ENCODE measurements around the gene OLFML2A. TPM values are rescaled to one million over a fixed set of nuclear protein-coding genes. Genes with fewer than 3 reads are reported as not detected.
A peak's percentile ranks its signal among the peaks of the same experiment; 100 is the strongest.

OLFML2A gene
- total and polyA plus RNA-seq, 8 donors: 0.95 to 8.6 (median 6.1) TPM

DNA sequence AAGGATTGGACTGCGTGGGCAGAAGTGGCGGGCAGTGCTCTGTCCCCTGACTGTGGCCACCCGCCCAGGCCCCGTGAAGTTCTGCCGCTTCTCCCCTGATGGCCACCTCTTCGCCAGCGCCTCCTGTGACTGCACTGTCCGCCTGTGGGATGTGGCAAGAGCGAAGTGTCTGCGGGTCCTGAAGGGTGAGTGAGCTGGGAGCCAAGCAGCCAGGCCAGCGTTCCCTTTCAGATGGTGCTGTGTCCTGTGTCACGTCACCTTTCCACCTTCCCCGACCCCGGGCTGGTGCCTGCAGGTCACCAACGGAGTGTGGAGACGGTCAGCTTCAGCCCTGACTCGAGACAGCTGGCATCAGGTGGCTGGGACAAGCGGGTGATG is 78.6 kb downstream of the OLFML2A start:
- Histone ChIP-seq H3K9me3 (no peaks in the 10 kb centered on the region), H3K27me3 (no peaks in the 10 kb centered on the region), H3K4me1 (peaks cover 0 to 18% (median 10%) of the 10 kb centered on the region in 3 donors), H3K27ac (no peak overlapping the region), H3K4me3 (no peak overlapping the region), H3K36me3 (peaks cover 6 to 37% (median 16%) of the 10 kb centered on the region in 3 donors)
- no peak for FAIRE-seq
- no peak for ATAC-seq
- TF ChIP-seq, protein P1, sequence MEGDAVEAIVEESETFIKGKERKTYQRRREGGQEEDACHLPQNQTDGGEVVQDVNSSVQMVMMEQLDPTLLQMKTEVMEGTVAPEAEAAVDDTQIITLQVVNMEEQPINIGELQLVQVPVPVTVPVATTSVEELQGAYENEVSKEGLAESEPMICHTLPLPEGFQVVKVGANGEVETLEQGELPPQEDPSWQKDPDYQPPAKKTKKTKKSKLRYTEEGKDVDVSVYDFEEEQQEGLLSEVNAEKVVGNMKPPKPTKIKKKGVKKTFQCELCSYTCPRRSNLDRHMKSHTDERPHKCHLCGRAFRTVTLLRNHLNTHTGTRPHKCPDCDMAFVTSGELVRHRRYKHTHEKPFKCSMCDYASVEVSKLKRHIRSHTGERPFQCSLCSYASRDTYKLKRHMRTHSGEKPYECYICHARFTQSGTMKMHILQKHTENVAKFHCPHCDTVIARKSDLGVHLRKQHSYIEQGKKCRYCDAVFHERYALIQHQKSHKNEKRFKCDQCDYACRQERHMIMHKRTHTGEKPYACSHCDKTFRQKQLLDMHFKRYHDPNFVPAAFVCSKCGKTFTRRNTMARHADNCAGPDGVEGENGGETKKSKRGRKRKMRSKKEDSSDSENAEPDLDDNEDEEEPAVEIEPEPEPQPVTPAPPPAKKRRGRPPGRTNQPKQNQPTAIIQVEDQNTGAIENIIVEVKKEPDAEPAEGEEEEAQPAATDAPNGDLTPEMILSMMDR (IDR thresholded peaks at IDR 0.05): no peak
- 78 to 82% methylated on average over 17 to 18 of the region's 18 CpGs for WGBS, 2 donors
- intact Hi-C loops (cut with DNase I): loop anchor here in 1 of 3 donors (10.0 kb wide), 1 partner anchor 71 kb away; no protein-coding TSS in a partner anchor
- DNase-seq: peak in 1 of 6 donors; percentile 28

- 57 to 63% methylated on average over 16 of the region's 16 CpGs for WGBS, 2 donors
- Histone ChIP-seq H3K4me3 (no peak overlapping the region), H3K36me3 (peaks cover 6 to 37% (median 16%) of the 10 kb centered on the region in 3 donors), H3K27ac (no peak overlapping the region), H3K4me1 (peaks cover 0 to 21% (median 12%) of the 10 kb centered on the region in 3 donors), H3K9me3 (no peaks in the 10 kb centered on the region), H3K27me3 (no peaks in the 10 kb centered on the region)
- ATAC-seq: peak in 3 of 4 donors; percentile 17 to 48 (median 26)
- peak in 2 of 6 donors; percentile 46 to 72 for DNase-seq
- no peak for FAIRE-seq
- intact Hi-C loops (cut with DNase I): loop anchor here in 1 of 3 donors (10.0 kb wide), 1 partner anchor 71 kb away; no protein-coding TSS in a partner anchor
- TF ChIP-seq, protein P1 (IDR thresholded peaks at IDR 0.05): peak in 1 of 4 donors; percentile 7
Observed at GRCh38 chr9:124855944-124856765, 79.2 kb downstream of the OLFML2A start.

DNA sequence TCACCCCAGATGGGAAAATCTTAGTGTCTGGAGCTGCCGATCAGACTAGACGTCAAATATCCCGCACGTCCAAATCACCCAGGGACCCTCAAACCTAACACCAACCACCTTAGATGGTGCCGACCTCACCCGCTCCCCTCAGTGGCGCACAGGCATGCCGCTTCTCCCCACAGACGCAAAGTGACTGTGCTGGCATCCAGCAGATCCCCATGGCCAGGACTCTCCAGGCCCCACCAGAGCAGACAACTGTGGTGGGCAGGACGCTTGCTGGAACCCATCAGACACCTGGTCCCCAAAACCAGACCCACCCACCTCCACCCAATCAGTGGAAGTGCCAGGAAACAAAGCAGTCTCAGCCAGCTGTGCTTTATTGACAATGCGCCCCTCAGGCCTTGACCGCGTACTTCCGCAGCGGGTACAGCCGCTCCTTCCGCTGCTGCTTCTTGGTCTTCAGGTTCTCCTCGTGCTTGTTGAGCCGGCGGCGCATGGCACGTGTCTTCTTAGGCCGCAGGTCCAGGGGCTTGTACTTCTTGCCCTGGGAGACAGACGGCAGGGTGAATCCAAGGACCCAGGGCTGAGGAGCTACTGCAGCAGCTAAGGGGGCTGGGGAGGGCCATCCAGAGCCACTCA is 80.7 kb downstream of the OLFML2A start:
- intact Hi-C loops (cut with DNase I): loop anchor here in 1 of 3 donors (10.0 kb wide), 1 partner anchor 73 kb away; no protein-coding TSS in a partner anchor
- H3K36me3 ChIP-seq: peaks cover 6 to 37% (median 16%) of the 10 kb centered on the region in 3 donors
- DNase-seq: peak in 1 of 6 donors; percentile 26

DNA sequence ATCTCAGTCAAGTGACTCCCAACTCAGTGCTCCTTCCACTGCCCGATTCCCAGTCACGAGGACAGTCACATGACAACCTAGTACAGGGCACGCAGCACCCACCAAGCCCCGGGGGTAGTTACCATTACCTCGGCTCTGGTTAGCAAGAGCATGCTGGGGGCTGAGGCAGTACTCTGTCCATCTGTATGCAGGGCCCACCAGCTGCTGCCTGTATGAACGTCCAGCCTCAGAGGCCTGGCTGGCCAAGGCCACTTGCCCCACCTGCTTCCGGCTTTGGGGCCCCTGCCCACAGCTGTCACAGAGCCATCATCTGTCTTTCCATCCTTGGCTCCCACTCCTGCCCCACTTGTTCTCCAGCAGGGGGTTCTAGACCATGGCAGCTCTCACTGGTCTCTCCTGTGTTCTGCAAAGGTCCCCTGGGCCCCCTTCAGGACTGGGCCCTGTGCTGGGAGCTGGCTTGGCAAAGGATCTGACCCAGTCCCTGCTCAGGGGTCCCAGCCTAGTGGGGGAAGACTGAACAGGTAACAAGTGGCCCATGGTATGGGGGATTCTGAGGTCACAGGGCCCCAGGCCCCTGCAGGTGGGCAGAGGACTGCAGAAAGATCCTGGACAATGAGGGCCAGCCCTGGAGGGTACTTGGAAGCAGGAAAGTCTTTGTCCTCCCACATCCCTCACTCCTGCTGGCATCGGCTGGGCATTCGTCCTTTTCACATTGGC is 81.6 kb downstream of the OLFML2A start:
- no peak for ATAC-seq
- intact Hi-C loops (cut with DNase I): loop anchor here in 1 of 3 donors (10.0 kb wide), 1 partner anchor 74 kb away; no protein-coding TSS in a partner anchor

More for the DNA sequence above, 80.7 kb downstream of the OLFML2A start:
- Histone ChIP-seq H3K9me3 (no peaks in the 10 kb centered on the region), H3K4me1 (peaks cover 0 to 18% (median 15%) of the 10 kb centered on the region in 3 donors), H3K4me3 (no peak overlapping the region), H3K27ac (no peak overlapping the region), H3K27me3 (no peaks in the 10 kb centered on the region)
- WGBS, 2 donors: 82 to 85% methylated on average over 21 to 24 of the region's 24 CpGs
- TF ChIP-seq, protein P1 (IDR thresholded peaks at IDR 0.05): no peak
- ATAC-seq: no peak
- no peak for FAIRE-seq

More for the DNA sequence above, 81.6 kb downstream of the OLFML2A start:
- no peaks in the 10 kb centered on the region for H3K9me3 ChIP-seq
- no peaks in the 10 kb centered on the region for H3K27me3 ChIP-seq
- H3K4me1 ChIP-seq: peaks cover 0 to 24% (median 23%) of the 10 kb centered on the region in 3 donors
- no peak for FAIRE-seq
- WGBS, 2 donors: 65 to 69% methylated on average over 9 of the region's 9 CpGs
- peak in 1 of 6 donors; percentile 26 for DNase-seq
- no peak overlapping the region for H3K27ac ChIP-seq
- TF ChIP-seq, protein P1 (IDR thresholded peaks at IDR 0.05): no peak
- H3K36me3 ChIP-seq: peaks cover 6 to 37% (median 16%) of the 10 kb centered on the region in 3 donors
- peak overlapping the region in 1 of 4 donors; percentile 2 for H3K4me3 ChIP-seq

Data from pancreas (tissue), 10 donors.